GM19324 (cell line): Measurements from ENCODE around the gene TRAF4.
"Not testable (repeated sequence)": the region's sequence is repeated elsewhere in the genome, so short reads cannot be mapped to it uniquely, and the experiment has no call there.

Experiments
- ATAC-seq: cut with Tn5 transposase; IDR thresholded peaks from one replicate; pipeline ENCODE4 v1.9.1; 2021; ENCODE audit warnings: mild to moderate bottlenecking, moderate library complexity; ENCODE audit not compliant: unreplicated experiment, low FRiP score

The TRAF4 gene

DNA sequence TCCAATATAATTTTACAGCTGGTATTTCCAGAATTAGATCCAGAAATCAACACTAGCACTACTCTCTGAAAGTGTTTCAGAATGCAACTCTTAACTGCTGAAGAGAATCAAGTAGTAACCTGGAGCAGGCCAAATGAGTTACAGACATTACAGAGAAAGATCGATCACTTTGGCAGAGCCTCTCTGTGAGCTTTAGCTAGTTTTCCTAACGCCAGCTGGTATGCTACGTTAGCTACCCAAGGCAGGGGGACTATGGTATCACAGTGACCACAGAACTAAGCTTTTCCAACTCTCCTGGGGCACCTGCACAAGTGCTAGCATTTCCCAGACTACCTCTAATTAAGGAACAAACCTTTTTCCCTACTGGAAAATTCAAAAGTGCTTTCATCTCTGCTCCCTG, 30.4 kb downstream of the TRAF4 start:
- ATAC-seq, result no peak

DNA sequence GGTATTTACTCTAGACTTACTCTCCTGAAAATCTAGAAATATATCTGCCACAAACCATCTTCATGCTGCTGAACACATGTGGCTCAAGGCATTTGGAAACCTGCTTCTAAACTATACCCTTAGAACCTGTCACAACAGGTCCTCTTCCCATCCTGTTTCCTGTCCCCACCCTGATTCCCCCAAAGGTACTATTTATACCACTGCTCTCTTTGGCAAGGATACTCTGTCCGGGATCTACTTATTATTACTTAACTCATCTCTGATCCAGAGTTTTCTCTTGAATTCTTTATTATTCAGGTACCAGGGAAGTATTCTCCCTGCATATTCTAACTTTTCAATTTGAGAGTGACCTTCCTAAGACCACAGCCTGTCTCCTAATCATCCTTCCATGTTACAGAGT, 33.4 kb downstream of the TRAF4 start:
- ATAC-seq, result no peak

DNA sequence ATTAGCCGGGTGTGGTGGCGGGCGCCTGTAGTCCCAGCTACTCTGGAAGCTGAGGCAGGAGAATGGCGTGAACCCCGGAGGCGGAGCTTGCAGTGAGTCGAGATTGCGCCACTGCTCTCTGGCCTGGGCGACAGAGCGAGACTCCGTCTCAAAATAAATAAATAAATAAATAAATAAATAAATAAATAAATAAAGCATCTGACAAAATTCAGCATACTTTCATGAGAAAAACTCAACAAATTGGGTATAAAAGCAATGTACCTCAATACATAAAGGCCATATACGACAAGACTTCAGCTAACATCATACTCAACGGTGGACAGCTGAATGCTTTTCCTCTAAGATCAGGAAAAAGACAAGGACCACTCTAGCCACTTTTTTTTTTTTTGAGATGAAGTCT, 35.8 kb downstream of the TRAF4 start:
- not testable (repeated sequence) for ATAC-seq

DNA sequence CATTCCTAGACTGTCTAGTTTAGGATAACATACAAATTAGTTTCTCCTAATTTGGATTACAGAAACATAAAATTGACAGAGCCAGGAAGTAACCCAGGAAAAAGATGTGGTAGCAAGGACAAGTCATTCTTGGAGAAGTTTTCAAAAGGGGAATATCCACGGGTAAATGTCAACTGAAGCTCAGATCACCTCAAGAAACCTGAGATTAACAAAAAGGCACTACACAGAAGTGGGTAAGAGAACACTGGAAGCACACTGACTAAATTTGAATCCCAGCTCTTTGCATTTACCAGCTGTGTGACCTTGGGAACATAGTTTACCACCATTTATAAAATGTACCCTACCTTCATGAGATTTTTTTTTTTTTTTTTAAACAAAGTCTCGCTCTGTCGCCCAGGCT, 39.4 kb downstream of the TRAF4 start:
- ATAC-seq, result no peak

DNA sequence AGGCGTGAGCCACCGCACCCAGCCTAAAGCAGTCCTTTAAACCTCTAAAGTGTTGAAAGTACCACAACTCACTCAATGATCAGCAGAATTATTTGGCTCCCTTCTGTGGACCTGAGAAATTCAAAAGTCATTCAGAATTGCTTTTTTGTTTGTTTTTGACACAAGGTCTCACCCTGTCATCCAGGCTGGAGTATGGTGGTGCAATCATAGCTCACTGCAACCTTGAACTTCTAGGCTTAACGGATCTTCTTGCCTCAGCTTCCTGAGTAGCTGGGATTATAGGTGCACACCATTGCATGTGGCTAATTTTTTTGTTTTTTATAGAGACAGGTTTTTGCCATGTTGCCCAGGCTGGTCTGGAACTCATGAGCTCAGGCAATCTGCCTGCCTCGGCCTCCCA, 44.3 kb downstream of the TRAF4 start:
- ATAC-seq, result no peak

DNA sequence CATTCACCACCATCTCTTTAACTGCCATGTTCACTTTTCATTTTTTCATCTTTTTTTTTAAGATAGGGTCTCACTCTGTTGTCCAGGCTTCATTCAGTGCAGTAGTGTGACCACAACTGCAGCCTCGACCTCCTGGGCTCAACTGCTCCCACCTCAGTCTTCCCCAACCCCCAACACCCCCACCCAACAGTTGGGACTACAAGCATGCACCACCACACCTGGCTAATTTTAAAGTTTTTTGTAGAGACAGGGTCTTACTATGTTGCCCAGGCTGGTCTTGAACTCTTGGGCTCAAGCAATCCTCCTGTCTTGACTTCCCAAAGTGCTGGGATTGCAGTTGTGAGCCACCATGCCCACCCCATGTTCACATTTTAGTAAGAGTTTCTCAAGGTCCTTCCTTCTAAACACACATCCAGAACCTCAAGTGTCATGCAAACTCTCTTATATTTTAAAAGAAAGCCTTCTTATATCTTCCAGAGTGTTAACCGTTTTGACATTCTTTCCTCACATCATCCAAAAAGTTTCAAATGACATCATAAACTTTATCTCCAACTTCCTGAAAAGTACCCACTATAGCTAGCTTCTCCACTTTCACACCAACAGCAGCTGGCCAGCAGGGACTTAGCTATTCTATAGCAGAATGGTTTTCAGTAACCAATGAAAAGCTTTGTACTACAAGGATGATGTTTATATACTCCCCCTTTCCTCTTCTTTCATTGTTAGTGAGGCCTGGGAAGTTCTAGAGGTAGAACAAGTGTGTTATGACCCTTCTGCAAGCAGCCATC, 49.3 kb downstream of the TRAF4 start:
- no peak for ATAC-seq

DNA sequence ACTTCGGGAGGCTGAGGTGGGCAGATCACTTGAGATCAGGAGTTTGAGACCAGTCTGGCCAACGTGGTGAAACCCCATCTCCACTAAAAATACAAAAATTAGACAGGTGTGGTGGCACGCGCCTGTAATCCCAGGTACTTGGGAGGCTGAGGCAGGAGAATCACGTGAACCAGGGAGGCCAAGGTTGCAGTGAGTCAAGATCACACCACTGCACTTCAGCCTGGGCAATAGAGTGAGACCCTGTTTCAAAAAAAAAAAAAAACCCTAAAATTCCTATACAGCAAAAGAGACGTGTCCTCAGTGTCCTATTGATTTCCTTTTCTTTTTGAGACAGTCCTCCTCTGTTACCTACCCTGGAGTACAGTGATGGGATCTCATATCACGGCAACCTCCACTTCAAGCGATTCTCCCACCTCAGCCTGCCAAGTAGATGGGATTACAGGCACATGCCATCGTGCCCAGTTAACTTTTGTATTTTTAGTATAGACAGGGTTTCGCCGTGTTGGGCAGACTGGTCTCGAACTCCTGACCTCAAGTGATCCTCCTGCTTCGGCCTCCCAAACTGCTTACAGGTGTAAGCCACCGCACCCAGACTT, 51.1 kb downstream of the TRAF4 start:
- ATAC-seq, result not testable (repeated sequence)

DNA sequence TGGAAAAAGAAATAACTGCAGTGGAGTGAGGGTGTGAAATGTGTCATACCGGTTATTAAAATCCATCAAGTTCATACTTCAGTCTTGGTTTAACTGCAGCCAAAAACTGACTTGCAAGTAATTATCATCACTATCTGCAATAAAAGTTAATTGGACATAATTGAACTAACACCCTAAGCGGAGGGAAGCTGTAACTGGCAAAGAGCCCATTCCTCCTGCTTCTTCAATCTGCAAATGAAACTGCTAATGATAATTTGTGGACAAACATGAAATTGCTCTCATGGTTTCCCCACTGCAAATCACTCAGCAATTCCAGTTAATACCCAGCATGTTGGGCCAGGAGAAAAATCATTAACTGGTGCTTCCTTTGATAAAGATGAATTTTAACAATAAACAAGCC, 52.3 kb downstream of the TRAF4 start:
- no peak for ATAC-seq
